ENCODE results near the gene KRTAP10-12.

- TF ChIP-seq, protein P1, sequence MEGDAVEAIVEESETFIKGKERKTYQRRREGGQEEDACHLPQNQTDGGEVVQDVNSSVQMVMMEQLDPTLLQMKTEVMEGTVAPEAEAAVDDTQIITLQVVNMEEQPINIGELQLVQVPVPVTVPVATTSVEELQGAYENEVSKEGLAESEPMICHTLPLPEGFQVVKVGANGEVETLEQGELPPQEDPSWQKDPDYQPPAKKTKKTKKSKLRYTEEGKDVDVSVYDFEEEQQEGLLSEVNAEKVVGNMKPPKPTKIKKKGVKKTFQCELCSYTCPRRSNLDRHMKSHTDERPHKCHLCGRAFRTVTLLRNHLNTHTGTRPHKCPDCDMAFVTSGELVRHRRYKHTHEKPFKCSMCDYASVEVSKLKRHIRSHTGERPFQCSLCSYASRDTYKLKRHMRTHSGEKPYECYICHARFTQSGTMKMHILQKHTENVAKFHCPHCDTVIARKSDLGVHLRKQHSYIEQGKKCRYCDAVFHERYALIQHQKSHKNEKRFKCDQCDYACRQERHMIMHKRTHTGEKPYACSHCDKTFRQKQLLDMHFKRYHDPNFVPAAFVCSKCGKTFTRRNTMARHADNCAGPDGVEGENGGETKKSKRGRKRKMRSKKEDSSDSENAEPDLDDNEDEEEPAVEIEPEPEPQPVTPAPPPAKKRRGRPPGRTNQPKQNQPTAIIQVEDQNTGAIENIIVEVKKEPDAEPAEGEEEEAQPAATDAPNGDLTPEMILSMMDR (IDR thresholded peaks at IDR 0.05): no peak
- no peak for TF ChIP-seq POLR2A (IDR thresholded peaks at IDR 0.05)
These were observed 4.6 kb downstream of the KRTAP10-12 start for GRCh38 chr21:44701541-44701940.

All from breast epithelium (tissue), 3 donors.